Cerebellar nuclear complex (tissue), 1 donor: ENCODE data around the gene CCDC3.

Experiments
- DNase-seq, 2 experiments: peaks; one replicate each; lab custom pipeline; 2025; lab: John Stamatoyannopoulos, UW

The CCDC3 gene

DNA sequence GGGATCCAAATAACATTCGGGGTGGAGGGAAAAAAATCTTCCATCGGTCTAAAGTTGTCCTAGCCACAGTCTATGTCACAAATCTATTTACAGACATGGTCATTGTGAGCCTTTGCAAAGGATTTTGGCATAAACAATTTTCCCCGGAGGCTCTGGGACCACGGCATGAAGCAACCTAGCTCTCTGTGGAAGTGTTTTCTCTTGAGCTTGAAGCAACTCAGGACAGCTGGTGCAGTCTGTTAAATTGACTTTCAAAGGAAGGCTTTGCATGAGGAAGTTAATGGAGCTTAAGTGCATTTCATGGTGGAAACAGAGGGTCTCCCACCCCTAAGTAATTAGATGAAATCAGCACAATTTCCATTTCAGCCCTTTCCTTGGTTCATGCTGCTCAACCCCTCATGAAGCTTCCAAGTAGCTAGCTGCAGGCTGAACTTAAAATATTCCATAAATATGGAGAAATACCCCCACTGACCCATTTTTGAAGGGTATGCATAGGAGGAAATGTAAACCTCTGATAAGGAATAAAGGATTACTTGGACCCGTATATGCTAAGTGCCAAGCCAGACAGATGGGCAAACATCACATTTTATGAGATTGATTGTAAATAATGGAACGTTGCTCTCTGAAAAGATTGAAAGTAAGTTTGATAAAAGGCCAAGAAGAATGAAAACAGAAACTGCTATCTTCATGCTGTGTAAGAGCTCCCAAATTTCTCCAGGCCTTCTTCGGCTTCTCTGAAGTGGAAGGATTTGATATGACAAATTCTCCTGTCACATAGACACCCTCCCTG lies 39.9 kb downstream of the CCDC3 start:
- no peak for DNase-seq

DNA sequence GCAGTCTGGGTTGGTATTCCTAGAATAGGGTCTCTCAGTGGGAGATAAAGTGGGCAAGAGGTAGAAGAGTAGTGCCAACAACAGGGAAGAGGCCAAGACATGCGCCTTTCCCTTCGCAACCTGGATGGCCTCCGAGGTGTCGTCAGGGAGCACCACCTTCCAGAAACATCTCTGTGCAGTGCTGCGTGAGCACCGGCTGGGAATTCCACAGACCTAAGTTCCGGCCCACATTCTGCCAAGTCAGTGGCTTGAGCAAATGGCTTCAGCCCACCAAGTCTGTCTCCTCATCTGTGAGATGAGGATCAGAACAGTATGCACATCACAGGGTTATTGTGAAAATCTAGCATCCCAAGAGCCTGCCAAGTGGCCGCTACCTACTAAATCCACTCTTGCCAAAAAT lies 40.6 kb downstream of the CCDC3 start:
- DNase-seq = no peak

- DNase-seq = no peak
These were observed 41.1 kb downstream of the CCDC3 start for GRCh38 chr10:12960334-12960898.

- no peak for DNase-seq
These were observed 42.9 kb downstream of the CCDC3 start for GRCh38 chr10:12958546-12959110.

GRCh38 chr10:12957081-12957480 lies 44.4 kb downstream of the CCDC3 start:
- no peak for DNase-seq

DNA sequence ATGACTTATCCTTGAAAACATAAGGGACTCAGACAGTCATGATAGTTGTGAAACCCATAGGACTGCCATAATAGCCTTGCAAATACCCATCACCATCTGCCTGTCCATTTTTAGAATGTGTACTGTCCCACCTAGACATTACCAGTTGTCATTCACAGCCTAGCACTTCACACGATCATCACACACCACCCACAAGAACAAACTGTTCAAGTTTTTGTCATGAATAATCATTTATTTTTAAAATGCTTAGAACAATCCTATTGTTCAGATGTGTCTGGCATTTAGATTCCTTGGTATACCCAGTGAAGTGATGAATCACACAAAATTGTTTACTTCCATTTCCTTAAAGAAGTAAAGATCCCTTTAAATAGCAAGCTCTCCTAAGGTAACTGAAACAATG lies 46.6 kb downstream of the CCDC3 start:
- DNase-seq = no peak

DNA sequence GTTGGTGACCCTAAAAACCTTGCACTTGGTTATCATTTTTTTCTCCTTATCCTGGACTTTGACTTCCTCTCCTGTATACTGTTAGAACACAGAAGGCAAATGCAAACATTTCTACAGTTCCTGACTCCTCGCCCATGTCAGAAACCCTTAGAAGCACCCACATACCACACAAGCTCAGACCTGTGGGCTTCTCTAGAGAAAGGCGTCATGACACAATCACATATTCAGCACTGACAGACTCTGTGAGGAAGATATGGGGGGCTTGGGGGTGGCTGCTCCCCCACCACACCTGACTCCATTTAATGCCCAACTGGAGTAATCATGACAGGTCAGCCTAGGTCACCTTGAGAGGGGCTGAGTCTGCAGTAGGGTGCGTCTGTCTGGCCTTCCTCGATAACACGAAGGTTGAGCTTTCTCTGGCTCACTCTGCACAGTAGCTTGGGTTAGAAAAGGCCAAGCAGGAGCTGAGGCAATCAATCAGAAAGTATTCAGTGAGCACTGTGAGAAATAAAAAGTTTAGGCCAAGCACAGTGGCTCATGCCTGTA lies 50.9 kb downstream of the CCDC3 start:
- DNase-seq = no peak

DNA sequence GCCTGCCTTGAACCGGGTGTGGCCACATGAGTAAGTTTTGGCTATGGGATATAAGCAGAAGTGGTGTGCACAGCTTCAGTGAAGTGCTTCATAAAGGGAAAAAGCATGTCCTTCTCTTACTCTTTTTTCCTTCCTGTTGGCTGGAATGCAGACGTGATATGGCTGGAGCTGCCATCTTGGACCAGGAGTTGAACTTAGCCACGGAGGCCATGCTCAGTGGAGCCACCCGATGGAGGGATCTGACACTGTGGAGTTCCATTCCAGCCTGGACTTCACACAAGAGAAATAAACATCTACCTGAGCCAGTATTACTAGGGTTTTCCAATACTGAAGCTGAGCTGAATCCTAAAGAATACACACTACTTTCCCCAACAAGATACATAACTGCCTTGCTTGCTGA lies 52.3 kb downstream of the CCDC3 start:
- no peak for DNase-seq

DNA sequence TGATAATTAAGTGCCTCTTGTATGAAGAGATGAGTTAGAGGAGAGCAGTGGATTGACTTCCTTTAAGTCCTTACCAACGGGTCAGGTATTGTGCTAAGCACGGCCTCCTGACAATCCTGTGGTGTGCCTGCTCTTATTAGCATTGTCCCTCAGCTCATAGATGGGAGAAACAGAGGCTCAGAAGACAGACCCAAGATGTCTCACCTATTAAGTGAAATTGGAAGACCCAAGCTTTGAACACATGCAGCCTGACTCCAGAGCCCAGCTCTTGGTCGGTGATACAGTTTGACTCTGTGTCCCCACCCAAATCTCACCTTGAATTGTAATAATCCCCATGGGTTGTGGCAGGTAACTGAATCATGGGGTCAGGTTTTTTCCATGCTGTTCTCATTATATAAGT lies 53.8 kb downstream of the CCDC3 start:
- DNase-seq = no peak

GRCh38 chr10:12946372-12946771 lies 55.1 kb downstream of the CCDC3 start:
- DNase-seq = no peak

DNA sequence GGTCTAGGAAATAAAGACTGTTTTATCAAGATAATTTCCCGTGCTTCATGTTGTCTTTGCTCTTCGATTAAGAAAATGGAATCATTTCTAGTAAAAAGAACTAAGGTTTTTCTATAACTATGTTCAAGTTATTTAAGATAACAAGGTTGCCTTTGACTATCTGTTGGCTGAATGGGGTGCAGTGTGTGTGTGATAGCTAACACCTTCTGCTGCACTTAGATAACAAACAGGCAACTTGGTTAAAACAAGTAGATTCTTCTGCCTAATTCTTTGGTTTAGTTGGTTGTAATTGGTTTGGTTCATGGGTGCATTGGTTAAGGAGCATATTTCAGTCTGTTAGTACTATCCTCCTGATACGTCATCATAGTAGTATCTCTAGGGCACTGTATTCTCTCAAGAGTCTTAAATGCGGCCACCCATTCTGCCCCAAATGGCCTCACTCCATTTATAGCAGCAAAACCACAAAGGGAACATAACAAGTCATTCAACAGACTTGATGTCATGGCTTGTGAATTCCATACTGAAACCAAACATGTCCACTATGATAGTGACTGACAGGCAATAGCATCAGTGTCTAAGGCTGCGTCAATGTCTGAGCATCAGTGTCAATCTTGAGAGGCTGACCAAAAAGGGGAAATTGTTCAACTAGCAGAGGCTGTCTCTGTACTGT lies 55.7 kb downstream of the CCDC3 start:
- no peak for DNase-seq

- no peak for DNase-seq
These were observed 56.6 kb downstream of the CCDC3 start for GRCh38 chr10:12944931-12945330.

- no peak for DNase-seq
These were observed 58.1 kb downstream of the CCDC3 start for GRCh38 chr10:12943425-12943824.

GRCh38 chr10:12941966-12942365 lies 59.5 kb downstream of the CCDC3 start:
- DNase-seq = no peak

GRCh38 chr10:12940791-12941190 lies 60.7 kb downstream of the CCDC3 start:
- no peak for DNase-seq

GRCh38 chr10:12938271-12938670 lies 63.2 kb downstream of the CCDC3 start:
- DNase-seq = no peak

- no peak for DNase-seq
These were observed 64.0 kb downstream of the CCDC3 start for GRCh38 chr10:12937527-12937926.

- DNase-seq = no peak
These were observed 66.7 kb downstream of the CCDC3 start for GRCh38 chr10:12934777-12935176.

DNA sequence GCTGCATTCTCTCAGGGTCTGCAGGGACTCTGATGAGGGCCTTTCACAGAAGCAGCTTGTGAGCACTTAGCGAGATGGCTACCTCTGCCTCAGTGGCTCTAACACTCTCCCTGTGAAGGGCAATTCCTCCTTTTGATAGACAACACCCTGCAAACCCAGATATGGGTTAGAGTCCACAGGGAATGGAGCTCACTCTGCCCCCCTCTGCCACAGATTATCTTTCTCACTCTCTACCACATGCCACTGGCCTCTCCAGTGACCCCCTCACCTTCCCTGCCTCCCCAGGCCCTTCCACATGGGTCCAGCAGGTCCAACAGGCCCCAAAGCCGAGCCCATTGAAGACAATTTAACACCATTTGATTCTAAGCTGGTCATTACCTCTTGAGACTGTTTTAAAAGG lies 72.1 kb downstream of the CCDC3 start:
- DNase-seq = no peak

GRCh38 chr10:12928571-12928970 lies 72.9 kb downstream of the CCDC3 start:
- DNase-seq = no peak

DNA sequence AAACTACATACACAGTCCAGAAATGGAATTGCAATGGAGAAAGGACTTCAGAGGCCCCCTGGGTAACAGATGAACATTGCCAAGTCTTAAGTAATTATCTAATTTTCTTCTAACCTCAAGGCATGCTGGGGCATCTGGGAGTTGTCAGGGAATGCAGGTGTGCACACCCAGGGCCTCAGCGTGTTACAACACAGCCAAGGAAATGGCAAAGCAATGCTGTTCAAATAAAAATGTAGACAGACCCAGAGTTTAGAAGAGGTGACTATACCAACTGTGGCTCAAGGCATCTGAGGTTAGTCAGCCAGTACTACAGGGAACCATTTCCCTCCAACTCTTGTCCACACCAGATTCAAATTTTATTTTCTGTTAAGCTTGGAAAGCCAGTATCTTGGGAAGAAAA lies 73.6 kb downstream of the CCDC3 start:
- no peak for DNase-seq

DNA sequence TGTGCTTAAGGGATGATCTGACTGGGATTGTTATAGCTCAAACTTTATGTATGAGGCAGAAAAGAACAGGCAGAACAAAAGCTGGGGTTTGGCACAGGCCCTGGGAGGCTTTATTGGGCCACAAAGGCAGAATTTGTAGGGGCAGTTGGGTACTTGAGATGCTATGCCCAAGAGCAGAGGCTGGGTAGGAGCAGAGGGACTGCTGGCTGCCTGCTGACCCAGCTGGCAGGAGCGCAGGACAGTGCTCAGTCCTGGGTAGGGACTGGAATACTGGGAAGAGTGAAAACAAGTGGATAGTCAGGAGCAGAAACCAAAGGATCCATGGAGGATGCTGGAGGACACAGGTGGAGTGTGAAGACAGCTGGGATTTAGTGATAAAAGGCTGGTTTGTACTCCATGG lies 75.7 kb downstream of the CCDC3 start:
- no peak for DNase-seq

DNA sequence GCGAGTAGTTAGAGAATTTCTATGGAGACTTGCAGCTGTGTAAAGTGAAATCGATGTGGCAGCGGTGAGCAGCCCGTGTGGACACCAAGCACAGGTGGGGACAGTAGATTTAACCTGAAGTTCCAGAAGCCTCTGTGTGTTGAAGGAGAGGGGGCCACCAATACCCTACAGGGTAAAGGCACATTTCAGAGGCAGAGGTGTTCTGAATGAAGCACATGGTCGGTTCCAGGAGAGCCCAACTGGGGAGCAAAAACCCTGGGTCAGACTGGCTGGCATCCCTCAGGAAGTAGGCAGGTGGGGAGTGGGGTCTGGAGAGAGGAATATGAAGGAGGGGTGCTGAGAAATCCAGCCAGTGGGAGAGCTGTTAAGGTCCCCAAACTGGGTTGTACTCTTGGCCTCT lies 76.6 kb downstream of the CCDC3 start:
- DNase-seq = no peak
